Hepatocyte (in vitro differentiated cells): ENCODE results near the gene N4BP3. TPM values are rescaled to one million over a fixed set of nuclear protein-coding genes. Genes with fewer than 3 reads are reported as not detected.

ENCODE experiments used
- DNase-seq: peaks from one replicate; pipeline ENCODE4 v3.0.0-alpha.2; 2016; ENCODE audit warnings: low spot score
- H2AFZ ChIP-seq: fragments of 200-600 bp; sonication (generic); 2 replicates; pipeline ENCODE4 v1.6.0; 2016; ENCODE audit warnings: antibody characterized with exemption, mild to moderate bottlenecking
- H3K27ac ChIP-seq: fragments of 200-600 bp; sonication (generic); 2 replicates; pipeline ENCODE4 v1.5.1; 2016; ENCODE audit warnings: mild to moderate bottlenecking
- H3K27me3 ChIP-seq: fragments of 200-600 bp; sonication (generic); 2 replicates; pipeline ENCODE4 v1.6.1; 2016
- H3K36me3 ChIP-seq: fragments of 200-600 bp; sonication (generic); replicated peaks from 2 replicates; pipeline ENCODE4 v1.5.1; 2016; ENCODE audit warnings: low read depth; ENCODE audit not compliant: insufficient read depth
- H3K4me1 ChIP-seq: fragments of 200-600 bp; sonication (generic); 2 replicates; pipeline ENCODE4 v1.5.1; 2016; ENCODE audit warnings: mild to moderate bottlenecking, moderate library complexity; ENCODE audit not compliant: insufficient read depth
- H3K4me2 ChIP-seq: fragments of 200-600 bp; sonication (generic); 2 replicates; pipeline ENCODE4 v1.6.0; 2016
- H3K4me3 ChIP-seq: fragments of 200-600 bp; sonication (generic); 2 replicates; pipeline ENCODE4 v1.5.1; 2016; ENCODE audit warnings: mild to moderate bottlenecking
- H3K79me2 ChIP-seq: fragments of 200-600 bp; sonication (generic); 2 replicates; pipeline ENCODE4 v1.6.0; 2017; ENCODE audit warnings: mild to moderate bottlenecking
- H3K9me2 ChIP-seq: fragments of 200-600 bp; sonication (generic); replicated peaks from 2 replicates; pipeline ENCODE4 v1.6.0; 2017; ENCODE audit warnings: mild to moderate bottlenecking; ENCODE audit not compliant: insufficient read depth
- H3K9me3 ChIP-seq: fragments of 200-600 bp; sonication (generic); 2 replicates; pipeline ENCODE4 v1.5.1; 2016; ENCODE audit warnings: low read depth, mild to moderate bottlenecking
- H4K20me1 ChIP-seq: fragments of 200-600 bp; sonication (generic); 2 replicates; pipeline ENCODE4 v1.6.0; 2016; ENCODE audit warnings: mild to moderate bottlenecking; ENCODE audit not compliant: insufficient read depth, poor library complexity, severe bottlenecking
- EZH2 ChIP-seq: fragments of 200-600 bp; sonication (generic); IDR thresholded peaks from 2 replicates; pipeline ENCODE4 v1.6.1; 2016; ENCODE audit warnings: antibody characterized with exemption, mild to moderate bottlenecking, borderline replicate concordance
- EZH2phosphoT487 ChIP-seq: fragments of 200-600 bp; sonication (generic); IDR thresholded peaks from one replicate; pipeline ENCODE4 v1.6.1; 2018; ENCODE audit warnings: antibody characterized with exemption, mild to moderate bottlenecking, low read depth, moderate library complexity; ENCODE audit not compliant: unreplicated experiment, severe bottlenecking
- WGBS: methylation state at CpG from one replicate; pipeline ENCODE4 v1.1.6; 2016; ENCODE audit warnings: low lambda C conversion rate; ENCODE audit errors: missing lambda C conversion rate; 5-methylcytosine and 5-hydroxymethylcytosine counted together
- polyA plus RNA-seq: library from polyadenylated mRNA; unstranded; fragments of >200 nt; fragmentation: Nextera tagmentation; extraction: Ambion mirVana; gene quantifications from 2 replicates; pipeline ENCODE4 v1.2.1, GENCODE V29; 2016
- total RNA-seq: library from RNA; depleted of rRNA; stranded (reverse); fragments of >200 nt; gene quantifications from 2 replicates; pipeline ENCODE4 v1.2.3, GENCODE V29; 2014
- TF ChIP-seq, protein P1 (sequence below): fragments of 200-600 bp; sonication (generic); IDR thresholded peaks from 2 replicates; pipeline ENCODE4 v1.5.1; 2016; ENCODE audit warnings: antibody characterized with exemption, mild to moderate bottlenecking; ENCODE audit not compliant: poor library complexity

The N4BP3 gene
- total and polyA plus RNA-seq, 2 experiments from 2014 or later: 1.6 to 2.3 TPM

DNA sequence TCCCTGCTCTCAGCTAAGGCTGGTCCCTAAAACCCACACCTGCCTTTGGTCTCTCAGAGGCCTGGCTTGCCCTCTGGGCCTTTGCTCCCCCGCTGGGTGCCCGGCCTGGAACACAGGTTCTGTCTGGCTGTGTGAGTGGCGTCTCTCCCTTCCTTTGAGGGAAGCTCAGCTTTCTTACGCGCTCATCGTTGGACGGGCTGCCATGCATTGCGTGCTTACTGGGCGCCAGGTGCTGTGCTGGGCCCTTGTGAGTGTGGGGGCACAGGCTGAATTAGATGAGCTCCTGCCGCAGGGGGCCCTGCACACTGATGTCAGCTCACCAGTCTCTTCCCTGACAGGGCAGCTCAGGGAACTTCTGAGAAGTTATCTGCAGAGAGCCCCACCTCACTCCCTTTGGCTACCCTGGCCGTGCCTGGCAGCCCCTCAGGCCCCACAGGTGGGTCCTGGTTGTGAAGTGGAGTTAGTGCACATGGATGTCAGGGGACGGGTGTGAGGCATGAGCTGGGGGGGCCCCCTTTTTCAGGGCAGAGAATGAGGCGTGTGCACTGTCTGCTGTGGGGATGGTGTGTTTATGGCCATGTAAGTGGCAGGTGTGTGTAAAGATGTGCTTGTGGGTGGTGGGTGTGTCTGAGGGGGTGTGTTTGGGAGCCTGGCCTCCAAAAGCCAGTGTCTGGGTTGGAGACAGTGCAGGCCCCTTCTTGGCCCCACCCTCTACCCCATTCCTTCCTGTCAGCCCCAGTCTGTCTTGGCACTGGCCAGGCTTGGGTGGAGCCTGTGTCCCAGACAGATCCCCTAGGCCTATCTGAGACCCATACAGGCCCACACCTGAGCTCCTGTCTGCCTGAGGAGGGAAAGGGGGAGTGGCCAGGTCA lies 10.0 kb downstream of the N4BP3 start:
- Histone ChIP-seq H3K9me2 (no peaks in the 10 kb centered on the region), H2AFZ (no peak overlapping the region), H3K27ac (peak overlapping the region; percentile 58), H3K27me3 (no peaks in the 10 kb centered on the region), H4K20me1 (no peaks in the 10 kb centered on the region), H3K9me3 (no peaks in the 10 kb centered on the region), H3K79me2 (no peaks in the 10 kb centered on the region), H3K4me2 (no peak overlapping the region), H3K4me1 (no peaks in the 10 kb centered on the region), H3K4me3 (no peak overlapping the region), H3K36me3 (no peaks in the 10 kb centered on the region)
- WGBS: 91% methylated on average over 13 of the region's 13 CpGs
- DNase-seq: no peak
- no peak for TF ChIP-seq EZH2phosphoT487
- TF ChIP-seq EZH2: no peak
- TF ChIP-seq, protein P1, sequence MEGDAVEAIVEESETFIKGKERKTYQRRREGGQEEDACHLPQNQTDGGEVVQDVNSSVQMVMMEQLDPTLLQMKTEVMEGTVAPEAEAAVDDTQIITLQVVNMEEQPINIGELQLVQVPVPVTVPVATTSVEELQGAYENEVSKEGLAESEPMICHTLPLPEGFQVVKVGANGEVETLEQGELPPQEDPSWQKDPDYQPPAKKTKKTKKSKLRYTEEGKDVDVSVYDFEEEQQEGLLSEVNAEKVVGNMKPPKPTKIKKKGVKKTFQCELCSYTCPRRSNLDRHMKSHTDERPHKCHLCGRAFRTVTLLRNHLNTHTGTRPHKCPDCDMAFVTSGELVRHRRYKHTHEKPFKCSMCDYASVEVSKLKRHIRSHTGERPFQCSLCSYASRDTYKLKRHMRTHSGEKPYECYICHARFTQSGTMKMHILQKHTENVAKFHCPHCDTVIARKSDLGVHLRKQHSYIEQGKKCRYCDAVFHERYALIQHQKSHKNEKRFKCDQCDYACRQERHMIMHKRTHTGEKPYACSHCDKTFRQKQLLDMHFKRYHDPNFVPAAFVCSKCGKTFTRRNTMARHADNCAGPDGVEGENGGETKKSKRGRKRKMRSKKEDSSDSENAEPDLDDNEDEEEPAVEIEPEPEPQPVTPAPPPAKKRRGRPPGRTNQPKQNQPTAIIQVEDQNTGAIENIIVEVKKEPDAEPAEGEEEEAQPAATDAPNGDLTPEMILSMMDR: no peak

DNA sequence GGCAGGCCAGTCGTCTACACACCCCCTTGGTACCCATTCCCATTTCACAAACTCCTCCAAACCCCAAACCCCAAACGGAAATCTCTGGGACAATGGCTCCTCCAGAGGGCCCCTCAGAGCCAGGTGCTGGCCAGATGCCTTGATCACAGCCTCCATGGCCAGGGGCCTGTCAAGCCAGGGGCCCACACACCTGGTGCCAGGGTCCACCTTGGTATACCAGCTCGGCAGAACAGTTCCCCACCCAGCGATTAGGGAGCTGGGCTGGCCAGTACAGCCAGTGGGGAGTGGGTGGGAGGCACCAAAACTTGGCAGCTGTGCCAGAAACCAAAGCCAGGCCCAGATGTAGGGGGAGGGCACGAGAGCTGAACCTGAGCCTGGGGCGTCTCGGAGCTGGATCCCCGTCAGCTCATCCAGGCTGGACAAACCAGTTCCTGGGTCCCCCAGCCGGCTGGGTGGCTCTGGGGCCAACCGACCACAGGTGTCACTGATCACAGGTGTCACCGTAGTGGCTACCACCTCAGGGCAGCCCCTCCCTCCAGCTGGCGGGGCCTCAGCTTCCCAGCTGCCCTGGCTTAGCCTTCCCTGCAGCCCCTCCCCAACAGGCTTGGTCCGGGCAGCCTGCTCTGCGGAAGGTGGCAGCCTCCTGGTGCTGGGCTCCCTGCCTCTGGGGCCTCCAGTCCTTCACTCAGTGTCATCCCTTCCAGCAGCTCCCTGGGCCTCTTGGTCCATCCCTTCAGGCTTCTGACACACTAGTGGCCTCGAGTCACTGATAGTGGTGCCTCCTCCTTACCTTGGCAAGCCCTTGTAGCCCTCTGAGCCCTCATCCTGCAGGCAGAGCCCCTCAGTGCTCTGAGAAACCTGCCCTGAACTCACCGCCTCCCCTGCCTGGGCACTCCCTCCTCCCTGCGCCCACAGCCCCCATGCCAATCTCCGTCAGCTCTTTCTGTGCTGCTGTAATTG lies 10.9 kb downstream of the N4BP3 start:
- Histone ChIP-seq H3K4me1 (no peaks in the 10 kb centered on the region), H3K79me2 (no peaks in the 10 kb centered on the region), H3K9me2 (no peaks in the 10 kb centered on the region), H3K27ac (peak overlapping the region; percentile 58), H3K27me3 (no peaks in the 10 kb centered on the region), H3K4me2 (no peak overlapping the region), H3K9me3 (no peaks in the 10 kb centered on the region), H3K4me3 (no peak overlapping the region), H3K36me3 (no peaks in the 10 kb centered on the region), H4K20me1 (no peaks in the 10 kb centered on the region), H2AFZ (no peak overlapping the region)
- TF ChIP-seq EZH2: no peak
- no peak for TF ChIP-seq EZH2phosphoT487
- TF ChIP-seq, protein P1: no peak
- peak; percentile 40 for DNase-seq
- WGBS: 71% methylated on average over 18 of the region's 18 CpGs

DNA sequence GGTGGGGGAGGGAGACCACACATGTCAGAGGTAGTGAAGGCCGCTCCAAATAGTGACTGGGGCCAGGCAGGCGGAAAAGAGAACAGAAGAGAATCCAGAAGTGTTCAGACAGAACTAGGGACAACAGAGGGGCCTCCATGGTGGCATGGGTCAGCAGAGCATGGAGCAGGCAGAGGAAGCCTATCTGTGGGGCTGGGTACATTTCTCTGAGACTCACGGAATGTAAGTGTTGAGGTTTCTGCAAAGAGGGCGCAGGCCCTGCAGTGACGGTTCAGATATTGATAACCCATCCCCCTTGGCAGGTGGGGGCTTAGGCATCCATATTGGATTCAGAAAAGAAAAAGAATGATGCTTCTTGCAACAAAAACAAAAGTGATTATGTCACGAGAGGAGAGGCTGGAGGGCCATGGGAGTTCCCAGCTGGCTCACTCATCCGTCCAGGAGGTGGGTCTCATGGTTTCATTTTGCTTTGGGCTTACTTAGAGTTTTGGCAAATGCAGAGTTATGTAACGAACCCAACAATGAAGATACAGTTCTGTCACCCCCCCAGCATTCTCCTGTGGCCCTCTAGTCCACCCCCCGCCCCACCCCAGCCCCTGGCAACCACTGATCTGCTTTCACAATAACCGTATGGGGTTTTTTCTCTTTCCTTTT lies 12.0 kb downstream of the N4BP3 start:
- H2AFZ ChIP-seq: no peak overlapping the region
- no peak for TF ChIP-seq EZH2
- no peak for TF ChIP-seq EZH2phosphoT487
- TF ChIP-seq, protein P1: no peak
- H3K4me3 ChIP-seq: no peak overlapping the region
- H3K9me2 ChIP-seq: no peaks in the 10 kb centered on the region
- H3K27me3 ChIP-seq: no peaks in the 10 kb centered on the region
- H3K4me1 ChIP-seq: peaks cover 4% of the 10 kb centered on the region
- no peaks in the 10 kb centered on the region for H3K36me3 ChIP-seq
- 75% methylated on average over 8 of the region's 10 CpGs for WGBS
- H3K27ac ChIP-seq: no peak overlapping the region
- H3K79me2 ChIP-seq: no peaks in the 10 kb centered on the region
- H3K9me3 ChIP-seq: no peaks in the 10 kb centered on the region
- no peaks in the 10 kb centered on the region for H4K20me1 ChIP-seq
- H3K4me2 ChIP-seq: no peak overlapping the region
- DNase-seq: no peak
